NCI-H2081 (cell line): ENCODE data around the gene SMC1B.
"Not testable (repeated sequence)": the region's sequence is repeated elsewhere in the genome, so short reads cannot be mapped to it uniquely, and the experiment has no call there.

Source experiments
- DNase-seq, 2 experiments: peaks; one replicate each; lab custom pipeline; 2025; lab: John Stamatoyannopoulos, UW

SMC1B gene

GRCh38 chr22:45296628-45297297, 116.6 kb downstream of the SMC1B start:
- DNase-seq, result no peak

GRCh38 chr22:45295492-45295891, 117.9 kb downstream of the SMC1B start:
- no peak for DNase-seq

- not testable (repeated sequence) for DNase-seq
Measured at GRCh38 chr22:45295004-45295403, 118.4 kb downstream of the SMC1B start.
